ENCODE measurements around the gene MPP7. TPM values are rescaled to one million over a fixed set of nuclear protein-coding genes. Genes with fewer than 3 reads are reported as not detected.

Gene MPP7
- total RNA-seq, 1 experiment from 2014 or later, result 0.56 TPM

DNA sequence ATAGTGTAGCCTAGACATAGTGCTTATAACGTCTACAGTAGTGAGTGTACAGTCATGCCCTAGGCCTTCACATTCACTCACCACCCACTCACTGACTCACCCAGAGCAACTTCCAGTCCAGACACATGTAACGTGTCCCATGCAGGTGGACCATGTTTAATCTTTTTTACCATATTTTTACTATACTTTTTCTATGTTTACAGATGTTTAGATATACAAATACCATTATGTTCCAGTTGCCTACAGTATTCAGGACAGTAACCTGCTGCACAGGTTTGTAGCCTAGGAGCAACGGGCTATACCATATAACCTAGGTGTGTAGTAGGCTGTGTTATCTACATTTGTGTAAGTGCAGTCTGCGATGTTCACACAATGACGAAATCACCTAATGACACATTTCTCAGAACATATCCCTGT lies 11.0 kb downstream of the MPP7 start:
- Histone ChIP-seq H3K9me2 (replicated peaks; ENCODE audit: insufficient read depth, low read length) (no peaks in the 10 kb centered on the region), H4K20me1 (ENCODE audit: insufficient read depth, low read depth, low read length) (no peaks in the 10 kb centered on the region), H3K36me3 (ENCODE audit: insufficient read depth, low read length) (no peaks in the 10 kb centered on the region), H2AFZ (ENCODE audit: low read length) (no peak overlapping the region), H3K27ac (ENCODE audit: low read length) (no peak overlapping the region), H3K9ac (ENCODE audit: low read length) (no peak overlapping the region), H3K79me2 (ENCODE audit: low read length) (no peaks in the 10 kb centered on the region), H3K4me3 (ENCODE audit: low read length) (no peak overlapping the region), H3K9me3 (ENCODE audit: low read length) (no peaks in the 10 kb centered on the region), H3K4me2 (ENCODE audit: low read depth, low read length, poor library complexity, severe bottlenecking) (no peak overlapping the region), H3K4me1 (ENCODE audit: low read length) (no peaks in the 10 kb centered on the region), H3K27me3 (ENCODE audit: low read length) (no peaks in the 10 kb centered on the region)
- no peak for DNase-seq

DNA sequence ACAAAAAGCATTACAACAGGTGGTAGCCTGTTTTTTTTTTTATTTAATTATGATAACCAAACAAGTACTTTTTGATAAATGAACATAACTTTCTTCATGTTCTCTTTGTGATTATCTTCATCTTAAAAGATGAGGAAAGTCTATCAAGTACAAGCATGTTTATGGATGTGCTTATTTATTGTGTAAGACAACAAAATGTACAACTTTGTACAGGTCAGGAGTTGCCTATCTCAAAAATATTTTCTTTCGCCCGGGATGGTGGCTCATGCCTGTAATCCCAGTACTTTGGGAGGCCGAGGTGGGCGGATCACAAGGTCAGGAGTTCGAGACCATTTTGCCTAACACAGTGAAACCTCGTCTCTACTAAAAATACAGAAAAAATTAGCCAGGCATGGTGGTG lies 17.0 kb downstream of the MPP7 start:
- H4K20me1 ChIP-seq (ENCODE audit: insufficient read depth, low read depth, low read length), result no peaks in the 10 kb centered on the region
- no peak overlapping the region for H3K27ac ChIP-seq (ENCODE audit: low read length)

DNA sequence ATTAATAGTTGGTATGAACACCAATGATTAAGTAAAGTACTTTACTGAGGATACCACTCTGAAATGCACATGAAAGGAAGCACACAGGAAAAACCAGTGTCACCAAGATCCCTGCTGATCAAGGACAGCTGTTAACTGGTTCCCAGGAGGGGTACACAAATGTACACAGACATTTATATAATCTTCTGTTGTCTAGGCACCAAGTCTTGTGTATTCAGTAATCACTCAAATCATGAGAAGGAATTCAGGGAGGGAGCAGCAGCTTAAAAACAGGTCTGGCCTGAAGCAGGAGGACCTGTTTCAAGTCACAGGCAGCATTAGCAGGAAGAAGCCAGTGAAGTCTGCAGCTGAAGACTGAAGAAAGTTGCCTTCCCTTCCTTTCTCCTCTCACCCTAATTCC lies 18.7 kb downstream of the MPP7 start:
- Histone ChIP-seq H3K9me3 (ENCODE audit: low read length) (no peaks in the 10 kb centered on the region), H3K4me1 (ENCODE audit: low read length) (no peaks in the 10 kb centered on the region), H4K20me1 (ENCODE audit: insufficient read depth, low read depth, low read length) (no peaks in the 10 kb centered on the region), H3K27me3 (ENCODE audit: low read length) (no peaks in the 10 kb centered on the region), H3K4me3 (ENCODE audit: low read length) (no peak overlapping the region), H3K27ac (ENCODE audit: low read length) (no peak overlapping the region), H3K4me2 (ENCODE audit: low read depth, low read length, poor library complexity, severe bottlenecking) (no peak overlapping the region), H3K9me2 (replicated peaks; ENCODE audit: insufficient read depth, low read length) (no peaks in the 10 kb centered on the region), H3K79me2 (ENCODE audit: low read length) (no peaks in the 10 kb centered on the region), H2AFZ (ENCODE audit: low read length) (no peak overlapping the region), H3K9ac (ENCODE audit: low read length) (no peak overlapping the region), H3K36me3 (ENCODE audit: insufficient read depth, low read length) (no peaks in the 10 kb centered on the region)
- no peak for DNase-seq

More for the DNA sequence above, 17.0 kb downstream of the MPP7 start:
- no peak overlapping the region for H3K4me3 ChIP-seq (ENCODE audit: low read length)
- no peak for DNase-seq
- H3K36me3 ChIP-seq (ENCODE audit: insufficient read depth, low read length), result no peaks in the 10 kb centered on the region
- H3K9ac ChIP-seq (ENCODE audit: low read length), result no peak overlapping the region
- no peaks in the 10 kb centered on the region for H3K4me1 ChIP-seq (ENCODE audit: low read length)
- no peak overlapping the region for H3K4me2 ChIP-seq (ENCODE audit: low read depth, low read length, poor library complexity, severe bottlenecking)
- no peak overlapping the region for H2AFZ ChIP-seq (ENCODE audit: low read length)
- no peaks in the 10 kb centered on the region for H3K9me3 ChIP-seq (ENCODE audit: low read length)
- no peaks in the 10 kb centered on the region for H3K9me2 ChIP-seq (replicated peaks; ENCODE audit: insufficient read depth, low read length)
- no peaks in the 10 kb centered on the region for H3K27me3 ChIP-seq (ENCODE audit: low read length)
- H3K79me2 ChIP-seq (ENCODE audit: low read length), result no peaks in the 10 kb centered on the region

DNA sequence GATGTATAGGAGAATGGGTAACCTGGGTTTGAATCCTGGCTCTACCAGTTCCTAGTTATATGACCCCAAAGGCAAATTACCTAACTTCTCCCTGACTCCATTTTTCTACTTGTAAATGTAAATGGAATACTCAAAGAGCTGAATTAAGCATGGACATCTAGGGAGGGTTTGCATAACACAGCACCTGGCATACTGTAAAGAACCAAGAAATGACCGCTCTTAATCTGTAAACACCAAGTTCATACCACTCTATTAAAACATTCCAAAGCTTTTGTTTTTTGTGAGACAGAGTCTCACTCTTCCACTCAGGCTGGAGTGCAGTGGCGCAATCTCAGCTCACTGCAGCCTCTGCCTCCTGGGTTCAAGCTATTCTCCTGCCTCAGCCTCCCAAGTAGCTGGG lies 19.6 kb downstream of the MPP7 start:
- Histone ChIP-seq H3K27ac (ENCODE audit: low read length) (no peak overlapping the region), H3K9me2 (replicated peaks; ENCODE audit: insufficient read depth, low read length) (no peaks in the 10 kb centered on the region), H2AFZ (ENCODE audit: low read length) (no peak overlapping the region), H3K36me3 (ENCODE audit: insufficient read depth, low read length) (no peaks in the 10 kb centered on the region), H3K79me2 (ENCODE audit: low read length) (no peaks in the 10 kb centered on the region), H3K9ac (ENCODE audit: low read length) (no peak overlapping the region), H4K20me1 (ENCODE audit: insufficient read depth, low read depth, low read length) (no peaks in the 10 kb centered on the region), H3K4me3 (ENCODE audit: low read length) (no peak overlapping the region), H3K4me2 (ENCODE audit: low read depth, low read length, poor library complexity, severe bottlenecking) (no peak overlapping the region), H3K27me3 (ENCODE audit: low read length) (no peaks in the 10 kb centered on the region), H3K9me3 (ENCODE audit: low read length) (no peaks in the 10 kb centered on the region), H3K4me1 (ENCODE audit: low read length) (no peaks in the 10 kb centered on the region)
- DNase-seq, result no peak

DNA sequence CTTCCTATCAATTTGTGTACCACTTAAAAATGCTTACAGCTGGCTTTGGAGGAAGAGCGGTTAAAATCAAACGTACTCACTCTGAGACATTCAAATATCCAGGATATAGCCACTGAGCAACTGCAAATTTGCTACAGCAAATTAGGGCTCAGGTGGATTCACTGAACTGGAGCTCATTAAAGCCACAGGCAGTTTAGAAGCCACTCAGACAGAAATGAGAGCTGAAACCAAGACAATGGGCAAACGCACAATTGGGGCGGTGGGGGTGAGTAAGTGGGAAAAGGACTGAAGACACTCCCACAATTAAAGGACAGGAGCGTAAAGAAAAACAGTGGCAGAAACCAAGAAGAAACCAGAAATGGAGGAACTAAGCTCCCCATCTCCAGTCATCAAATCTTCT lies 20.5 kb downstream of the MPP7 start:
- Histone ChIP-seq H3K9me3 (ENCODE audit: low read length) (no peaks in the 10 kb centered on the region), H3K4me3 (ENCODE audit: low read length) (no peak overlapping the region), H3K36me3 (ENCODE audit: insufficient read depth, low read length) (no peaks in the 10 kb centered on the region), H3K79me2 (ENCODE audit: low read length) (no peaks in the 10 kb centered on the region), H2AFZ (ENCODE audit: low read length) (no peak overlapping the region), H4K20me1 (ENCODE audit: insufficient read depth, low read depth, low read length) (no peaks in the 10 kb centered on the region), H3K27ac (ENCODE audit: low read length) (no peak overlapping the region), H3K4me2 (ENCODE audit: low read depth, low read length, poor library complexity, severe bottlenecking) (no peak overlapping the region), H3K4me1 (ENCODE audit: low read length) (no peaks in the 10 kb centered on the region), H3K27me3 (ENCODE audit: low read length) (no peaks in the 10 kb centered on the region), H3K9me2 (replicated peaks; ENCODE audit: insufficient read depth, low read length) (no peaks in the 10 kb centered on the region), H3K9ac (ENCODE audit: low read length) (no peak overlapping the region)
- DNase-seq, result no peak

GRCh38 chr10:28281726-28282315 lies 21.0 kb downstream of the MPP7 start:
- Histone ChIP-seq H3K4me3 (ENCODE audit: low read length) (no peak overlapping the region), H3K9ac (ENCODE audit: low read length) (no peak overlapping the region), H3K9me3 (ENCODE audit: low read length) (no peaks in the 10 kb centered on the region), H3K27ac (ENCODE audit: low read length) (no peak overlapping the region), H4K20me1 (ENCODE audit: insufficient read depth, low read depth, low read length) (no peaks in the 10 kb centered on the region), H3K4me1 (ENCODE audit: low read length) (no peaks in the 10 kb centered on the region), H3K9me2 (replicated peaks; ENCODE audit: insufficient read depth, low read length) (no peaks in the 10 kb centered on the region), H3K79me2 (ENCODE audit: low read length) (no peaks in the 10 kb centered on the region), H2AFZ (ENCODE audit: low read length) (no peak overlapping the region), H3K36me3 (ENCODE audit: insufficient read depth, low read length) (no peaks in the 10 kb centered on the region), H3K27me3 (ENCODE audit: low read length) (no peaks in the 10 kb centered on the region), H3K4me2 (ENCODE audit: low read depth, low read length, poor library complexity, severe bottlenecking) (no peak overlapping the region)
- DNase-seq, result no peak

DNA sequence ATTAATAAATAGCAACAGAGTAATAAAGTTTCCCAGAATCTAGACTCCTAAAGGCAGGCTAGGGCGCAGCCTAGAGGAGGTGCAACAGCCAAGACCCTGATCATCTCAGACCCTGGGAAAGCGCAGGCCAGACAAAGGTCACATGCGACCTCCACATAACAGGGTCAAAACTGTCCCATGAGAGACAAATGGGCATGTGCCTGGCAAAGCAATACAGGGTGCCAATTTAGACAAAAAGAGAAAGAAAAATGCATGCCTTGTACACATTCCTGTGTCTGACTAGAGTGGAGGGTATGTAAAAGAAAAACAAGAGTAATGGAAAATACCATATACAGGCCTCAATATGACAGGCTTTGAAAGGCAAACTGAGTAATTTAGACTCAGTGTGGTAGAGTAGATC lies 22.2 kb downstream of the MPP7 start:
- no peaks in the 10 kb centered on the region for H3K79me2 ChIP-seq (ENCODE audit: low read length)
- H3K27ac ChIP-seq (ENCODE audit: low read length), result no peak overlapping the region
- no peaks in the 10 kb centered on the region for H4K20me1 ChIP-seq (ENCODE audit: insufficient read depth, low read depth, low read length)
- no peak overlapping the region for H3K9ac ChIP-seq (ENCODE audit: low read length)
- H3K9me3 ChIP-seq (ENCODE audit: low read length), result no peaks in the 10 kb centered on the region
- no peaks in the 10 kb centered on the region for H3K4me1 ChIP-seq (ENCODE audit: low read length)
- H3K4me2 ChIP-seq (ENCODE audit: low read depth, low read length, poor library complexity, severe bottlenecking), result no peak overlapping the region
- H3K36me3 ChIP-seq (ENCODE audit: insufficient read depth, low read length), result no peaks in the 10 kb centered on the region
- no peak overlapping the region for H3K4me3 ChIP-seq (ENCODE audit: low read length)
- no peak for DNase-seq
- H2AFZ ChIP-seq (ENCODE audit: low read length), result no peak overlapping the region
- no peaks in the 10 kb centered on the region for H3K9me2 ChIP-seq (replicated peaks; ENCODE audit: insufficient read depth, low read length)
- no peaks in the 10 kb centered on the region for H3K27me3 ChIP-seq (ENCODE audit: low read length)

GRCh38 chr10:28279878-28280277 lies 23.0 kb downstream of the MPP7 start:
- Histone ChIP-seq H3K9me2 (replicated peaks; ENCODE audit: insufficient read depth, low read length) (no peaks in the 10 kb centered on the region), H4K20me1 (ENCODE audit: insufficient read depth, low read depth, low read length) (no peaks in the 10 kb centered on the region), H3K36me3 (ENCODE audit: insufficient read depth, low read length) (no peaks in the 10 kb centered on the region), H3K9me3 (ENCODE audit: low read length) (no peaks in the 10 kb centered on the region), H3K9ac (ENCODE audit: low read length) (no peak overlapping the region), H2AFZ (ENCODE audit: low read length) (no peak overlapping the region), H3K4me2 (ENCODE audit: low read depth, low read length, poor library complexity, severe bottlenecking) (no peak overlapping the region), H3K4me1 (ENCODE audit: low read length) (no peaks in the 10 kb centered on the region), H3K27ac (ENCODE audit: low read length) (no peak overlapping the region), H3K27me3 (ENCODE audit: low read length) (no peaks in the 10 kb centered on the region), H3K79me2 (ENCODE audit: low read length) (no peaks in the 10 kb centered on the region), H3K4me3 (ENCODE audit: low read length) (no peak overlapping the region)
- no peak for DNase-seq

DNA sequence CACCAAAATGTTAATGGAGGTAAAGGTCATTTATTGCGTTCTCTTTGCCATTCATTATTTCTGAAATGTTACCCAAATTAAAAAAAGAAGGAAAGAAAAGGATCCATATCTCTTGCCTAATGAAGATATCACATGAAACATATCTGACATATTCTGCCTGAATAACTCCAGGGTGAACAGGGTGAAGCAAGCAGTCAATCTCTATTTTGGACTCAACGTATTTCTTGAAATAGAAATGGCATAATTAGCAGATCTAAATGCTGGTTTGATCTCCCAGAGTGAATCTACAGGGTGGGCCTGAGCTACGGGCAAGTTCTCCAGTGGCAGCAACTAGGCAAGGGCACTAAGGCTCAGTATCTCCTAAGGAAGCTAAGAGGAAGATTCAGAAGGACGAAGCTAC lies 24.0 kb downstream of the MPP7 start:
- H4K20me1 ChIP-seq (ENCODE audit: insufficient read depth, low read depth, low read length), result no peaks in the 10 kb centered on the region
- no peaks in the 10 kb centered on the region for H3K9me2 ChIP-seq (replicated peaks; ENCODE audit: insufficient read depth, low read length)
- no peak overlapping the region for H3K4me3 ChIP-seq (ENCODE audit: low read length)
- no peaks in the 10 kb centered on the region for H3K9me3 ChIP-seq (ENCODE audit: low read length)
- no peak overlapping the region for H3K4me2 ChIP-seq (ENCODE audit: low read depth, low read length, poor library complexity, severe bottlenecking)
- no peak overlapping the region for H3K27ac ChIP-seq (ENCODE audit: low read length)
- H2AFZ ChIP-seq (ENCODE audit: low read length), result no peak overlapping the region
- no peaks in the 10 kb centered on the region for H3K36me3 ChIP-seq (ENCODE audit: insufficient read depth, low read length)
- no peaks in the 10 kb centered on the region for H3K27me3 ChIP-seq (ENCODE audit: low read length)
- H3K4me1 ChIP-seq (ENCODE audit: low read length), result no peaks in the 10 kb centered on the region
- no peaks in the 10 kb centered on the region for H3K79me2 ChIP-seq (ENCODE audit: low read length)
- DNase-seq, result no peak
- no peak overlapping the region for H3K9ac ChIP-seq (ENCODE audit: low read length)

All from Karpas-422 (cell line).